22Rv1 (cell line): ENCODE measurements around the gene MAPK9.
A peak's percentile ranks its signal among the peaks of the same experiment; 100 is the strongest.

Experiments used
- CTCF ChIP-seq: fragments of 450-650 bp; IDR thresholded peaks from 2 replicates; pipeline ENCODE4 v1.5.1; 2017; ENCODE audit warnings: mild to moderate bottlenecking
- ZFX ChIP-seq: fragments of 450-650 bp; IDR thresholded peaks from 2 replicates; pipeline ENCODE4 v1.6.1; 2017; ENCODE audit warnings: antibody characterized with exemption, borderline replicate concordance

GRCh38 chr5:180209137-180209581 is 82.7 kb downstream of the MAPK9 start, which contains the start of gene RASGEF1C:
- TF ChIP-seq CTCF (peak; percentile 93), ZFX (no peak)
